B cell (primary cell): ENCODE results near the gene BHMT2.

Experiments
- EZH2 ChIP-seq: IDR thresholded peaks from 2 replicates; pipeline ENCODE4 v1.6.1; 2012; ENCODE audit warnings: borderline replicate concordance, low read depth, mild to moderate bottlenecking, moderate library complexity, low read length; ENCODE audit not compliant: insufficient read depth, poor library complexity, severe bottlenecking
- TF ChIP-seq, protein P1 (sequence below): fragments of 200-600 bp; IDR thresholded peaks from one replicate; pipeline ENCODE4 v1.8.0; 2022; ENCODE audit warnings: antibody characterized with exemption, mild to moderate bottlenecking

DNA sequence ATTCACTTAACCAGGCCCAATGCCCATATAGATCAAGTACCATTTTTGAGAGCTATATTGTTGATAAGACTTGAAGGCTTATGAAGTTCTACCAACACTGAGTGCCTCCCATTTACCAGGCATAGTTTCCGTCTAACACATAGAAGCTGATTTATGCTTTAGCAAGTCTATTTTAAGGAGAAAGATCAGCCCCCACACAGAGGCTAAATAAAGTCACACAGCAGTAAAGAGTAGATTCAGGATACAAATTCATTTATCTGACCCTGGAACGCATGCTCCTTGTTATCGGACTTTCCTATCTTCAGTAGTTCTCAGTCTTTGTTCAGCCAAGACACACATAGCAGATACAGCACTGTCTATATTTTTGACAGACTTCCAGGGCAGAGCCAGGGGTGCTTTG lies 34.3 kb upstream of the BHMT2 start:
- TF ChIP-seq, protein P1, sequence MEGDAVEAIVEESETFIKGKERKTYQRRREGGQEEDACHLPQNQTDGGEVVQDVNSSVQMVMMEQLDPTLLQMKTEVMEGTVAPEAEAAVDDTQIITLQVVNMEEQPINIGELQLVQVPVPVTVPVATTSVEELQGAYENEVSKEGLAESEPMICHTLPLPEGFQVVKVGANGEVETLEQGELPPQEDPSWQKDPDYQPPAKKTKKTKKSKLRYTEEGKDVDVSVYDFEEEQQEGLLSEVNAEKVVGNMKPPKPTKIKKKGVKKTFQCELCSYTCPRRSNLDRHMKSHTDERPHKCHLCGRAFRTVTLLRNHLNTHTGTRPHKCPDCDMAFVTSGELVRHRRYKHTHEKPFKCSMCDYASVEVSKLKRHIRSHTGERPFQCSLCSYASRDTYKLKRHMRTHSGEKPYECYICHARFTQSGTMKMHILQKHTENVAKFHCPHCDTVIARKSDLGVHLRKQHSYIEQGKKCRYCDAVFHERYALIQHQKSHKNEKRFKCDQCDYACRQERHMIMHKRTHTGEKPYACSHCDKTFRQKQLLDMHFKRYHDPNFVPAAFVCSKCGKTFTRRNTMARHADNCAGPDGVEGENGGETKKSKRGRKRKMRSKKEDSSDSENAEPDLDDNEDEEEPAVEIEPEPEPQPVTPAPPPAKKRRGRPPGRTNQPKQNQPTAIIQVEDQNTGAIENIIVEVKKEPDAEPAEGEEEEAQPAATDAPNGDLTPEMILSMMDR, result no peak
- TF ChIP-seq EZH2, result no peak
